ENCODE data around the gene HECTD4. TPM values are rescaled to one million over a fixed set of nuclear protein-coding genes. Genes with fewer than 3 reads are reported as not detected.

HECTD4 gene
- total RNA-seq, 1 donor from 2014 or later: 47.9 TPM

GRCh38 chr12:112322882-112323547 is 59.2 kb downstream of the HECTD4 start:
- no peaks in the 10 kb centered on the region for H3K9me3 Mint-ChIP-seq (ENCODE audit: unreplicated experiment)
- TF ChIP-seq CTCF (IDR thresholded peaks at IDR 0.05; ENCODE audit: unreplicated experiment): no peak
- DNase-seq (ENCODE audit: low spot score): no peak
- no peak overlapping the region for H3K4me3 Mint-ChIP-seq (ENCODE audit: unreplicated experiment)
- no peaks in the 10 kb centered on the region for H3K36me3 Mint-ChIP-seq (ENCODE audit: low read depth, unreplicated experiment)
- no peaks in the 10 kb centered on the region for H3K27me3 Mint-ChIP-seq (ENCODE audit: unreplicated experiment)
- H3K4me1 Mint-ChIP-seq (ENCODE audit: unreplicated experiment): peaks cover 5% of the 10 kb centered on the region
- no peak overlapping the region for H3K27ac Mint-ChIP-seq (ENCODE audit: unreplicated experiment)

GRCh38 chr12:112322441-112322840 is 59.8 kb downstream of the HECTD4 start:
- Mint-ChIP-seq H3K27me3 (ENCODE audit: unreplicated experiment) (no peaks in the 10 kb centered on the region), H3K4me3 (ENCODE audit: unreplicated experiment) (no peak overlapping the region), H3K9me3 (ENCODE audit: unreplicated experiment) (no peaks in the 10 kb centered on the region), H3K36me3 (ENCODE audit: low read depth, unreplicated experiment) (peaks cover under 1% of the 10 kb centered on the region), H3K4me1 (ENCODE audit: unreplicated experiment) (peaks cover under 1% of the 10 kb centered on the region), H3K27ac (ENCODE audit: unreplicated experiment) (no peak overlapping the region)
- no peak for DNase-seq (ENCODE audit: low spot score)
- TF ChIP-seq CTCF (IDR thresholded peaks at IDR 0.05; ENCODE audit: unreplicated experiment): no peak

GRCh38 chr12:112321245-112321644 is 61.0 kb downstream of the HECTD4 start:
- peak overlapping the region; percentile 18 for H3K27ac Mint-ChIP-seq (ENCODE audit: unreplicated experiment)
- TF ChIP-seq CTCF (IDR thresholded peaks at IDR 0.05; ENCODE audit: unreplicated experiment): no peak
- no peaks in the 10 kb centered on the region for H3K9me3 Mint-ChIP-seq (ENCODE audit: unreplicated experiment)
- H3K4me3 Mint-ChIP-seq (ENCODE audit: unreplicated experiment): no peak overlapping the region
- DNase-seq (ENCODE audit: low spot score): no peak
- no peaks in the 10 kb centered on the region for H3K27me3 Mint-ChIP-seq (ENCODE audit: unreplicated experiment)
- H3K4me1 Mint-ChIP-seq (ENCODE audit: unreplicated experiment): no peaks in the 10 kb centered on the region
- peaks cover 7% of the 10 kb centered on the region for H3K36me3 Mint-ChIP-seq (ENCODE audit: low read depth, unreplicated experiment)

GRCh38 chr12:112319395-112319794 is 62.8 kb downstream of the HECTD4 start:
- TF ChIP-seq CTCF (IDR thresholded peaks at IDR 0.05; ENCODE audit: unreplicated experiment): no peak
- DNase-seq (ENCODE audit: low spot score): no peak
- no peaks in the 10 kb centered on the region for H3K4me1 Mint-ChIP-seq (ENCODE audit: unreplicated experiment)
- H3K36me3 Mint-ChIP-seq (ENCODE audit: low read depth, unreplicated experiment): peaks cover 9% of the 10 kb centered on the region
- no peaks in the 10 kb centered on the region for H3K27me3 Mint-ChIP-seq (ENCODE audit: unreplicated experiment)
- H3K27ac Mint-ChIP-seq (ENCODE audit: unreplicated experiment): no peak overlapping the region
- H3K4me3 Mint-ChIP-seq (ENCODE audit: unreplicated experiment): no peak overlapping the region
- H3K9me3 Mint-ChIP-seq (ENCODE audit: unreplicated experiment): no peaks in the 10 kb centered on the region

GRCh38 chr12:112317481-112317880 is 64.8 kb downstream of the HECTD4 start:
- Mint-ChIP-seq H3K27ac (ENCODE audit: unreplicated experiment) (no peak overlapping the region), H3K36me3 (ENCODE audit: low read depth, unreplicated experiment) (peaks cover 9% of the 10 kb centered on the region), H3K4me1 (ENCODE audit: unreplicated experiment) (no peaks in the 10 kb centered on the region), H3K27me3 (ENCODE audit: unreplicated experiment) (no peaks in the 10 kb centered on the region), H3K4me3 (ENCODE audit: unreplicated experiment) (no peak overlapping the region), H3K9me3 (ENCODE audit: unreplicated experiment) (no peaks in the 10 kb centered on the region)
- no peak for TF ChIP-seq CTCF (IDR thresholded peaks at IDR 0.05; ENCODE audit: unreplicated experiment)
- DNase-seq (ENCODE audit: low spot score): no peak
